Muscle of leg (tissue), 11 donors: Measurements from ENCODE around the gene OR6S1. TPM values are rescaled to one million over a fixed set of nuclear protein-coding genes. Genes with fewer than 3 reads are reported as not detected.
"Not testable (repeated sequence)": the region's sequence is repeated elsewhere in the genome, so short reads cannot be mapped to it uniquely, and the experiment has no call there.

Experiments
- DNase-seq: peaks from one replicate; pipeline ENCODE4 v3.0.0; 2013
- H3K27ac ChIP-seq: one replicate; pipeline ENCODE4 v1.5.1; 2013; ENCODE audit warnings: mild to moderate bottlenecking, low read length, control low read depth
- H3K27me3 ChIP-seq: one replicate; pipeline ENCODE4 v1.6.1; 2013; ENCODE audit warnings: low read length; ENCODE audit not compliant: control insufficient read depth, insufficient read depth
- H3K36me3 ChIP-seq: one replicate; pipeline ENCODE4 v1.6.1; 2013; ENCODE audit warnings: low read length; ENCODE audit not compliant: control insufficient read depth, insufficient read depth
- H3K4me1 ChIP-seq: one replicate; pipeline ENCODE4 v1.6.1; 2013; ENCODE audit warnings: low read length; ENCODE audit not compliant: control insufficient read depth, insufficient read depth
- H3K4me3 ChIP-seq: one replicate; pipeline ENCODE4 v1.5.1; 2013; ENCODE audit warnings: low read length, control low read depth
- H3K9me3 ChIP-seq: replicated peaks from 2 replicates; pipeline ENCODE4 v1.6.1; 2013; ENCODE audit warnings: low read depth, low read length; ENCODE audit not compliant: control insufficient read depth
- WGBS: methylation state at CpG from one replicate; pipeline ENCODE4 v1.1.5; 2013; ENCODE audit warnings: missing lambda C conversion rate; ENCODE audit not compliant: insufficient coverage; 5-methylcytosine and 5-hydroxymethylcytosine counted together
- polyA plus RNA-seq, 8 donors: library from polyadenylated mRNA; unstranded; fragments of 120-200 nt; gene quantifications; one replicate each; pipeline versions ENCODE4 v1.2.1 to v1.2.3, GENCODE V29; 2013; ENCODE audit warnings: inconsistent platforms in 1 of 8, low replicate concordance in 1 of 8; ENCODE audit not compliant: insufficient read length in 8 of 8, insufficient read depth in 1 of 8
- total RNA-seq: library from RNA; stranded (reverse); fragments of 120-200 nt; gene quantifications from one replicate; pipeline ENCODE4 v1.2.4, GENCODE V29; 2013

Gene OR6S1
- total and polyA plus RNA-seq, 9 donors = not detected

GRCh38 chr14:20657216-20658211, 16.0 kb upstream of the OR6S1 start:
- Histone ChIP-seq H3K4me1 (no peaks in the 10 kb centered on the region), H3K36me3 (no peaks in the 10 kb centered on the region), H3K27ac (no peak overlapping the region), H3K4me3 (no peak overlapping the region), H3K9me3 (no peaks in the 10 kb centered on the region), H3K27me3 (peaks cover 80% of the 10 kb centered on the region)
- DNase-seq = no peak
- 28% methylated on average over 15 of the region's 28 CpGs for WGBS

- H3K9me3 ChIP-seq = no peaks in the 10 kb centered on the region
- H3K4me1 ChIP-seq = no peaks in the 10 kb centered on the region
- H3K4me3 ChIP-seq = no peak overlapping the region
- WGBS = 85% methylated on average over 3 of the region's 4 CpGs
- no peaks in the 10 kb centered on the region for H3K36me3 ChIP-seq
- peaks cover 70% of the 10 kb centered on the region for H3K27me3 ChIP-seq
- H3K27ac ChIP-seq = no peak overlapping the region
- DNase-seq = no peak
Observed at GRCh38 chr14:20656274-20656673, 14.8 kb upstream of the OR6S1 start.

- H3K4me1 ChIP-seq = no peaks in the 10 kb centered on the region
- no peaks in the 10 kb centered on the region for H3K36me3 ChIP-seq
- no peak for DNase-seq
- 58% methylated on average over 2 of the region's 4 CpGs for WGBS
- H3K27me3 ChIP-seq = peaks cover 66% of the 10 kb centered on the region
- H3K9me3 ChIP-seq = no peaks in the 10 kb centered on the region
- H3K27ac ChIP-seq = no peak overlapping the region
- H3K4me3 ChIP-seq = no peak overlapping the region
Observed at GRCh38 chr14:20655851-20656250, 14.4 kb upstream of the OR6S1 start.

- peak; percentile 40 for DNase-seq
- peaks cover 46% of the 10 kb centered on the region for H3K27me3 ChIP-seq
- no peaks in the 10 kb centered on the region for H3K36me3 ChIP-seq
- no peak overlapping the region for H3K4me3 ChIP-seq
- WGBS = 2% methylated on average over 15 of the region's 39 CpGs
- no peaks in the 10 kb centered on the region for H3K9me3 ChIP-seq
- H3K27ac ChIP-seq = no peak overlapping the region
- H3K4me1 ChIP-seq = no peaks in the 10 kb centered on the region
Observed at GRCh38 chr14:20652996-20653975, 11.8 kb upstream of the OR6S1 start.

GRCh38 chr14:20645481-20645880, 4.0 kb upstream of the OR6S1 start:
- Histone ChIP-seq H3K36me3 (no peaks in the 10 kb centered on the region), H3K9me3 (no peaks in the 10 kb centered on the region), H3K4me3 (no peak overlapping the region), H3K27me3 (peaks cover 11% of the 10 kb centered on the region), H3K4me1 (no peaks in the 10 kb centered on the region), H3K27ac (no peak overlapping the region)
- WGBS = no CpG with 5 or more reads among the region's 1 CpG
- no peak for DNase-seq

- no peaks in the 10 kb centered on the region for H3K9me3 ChIP-seq
- no peaks in the 10 kb centered on the region for H3K36me3 ChIP-seq
- no peak for DNase-seq
- no peaks in the 10 kb centered on the region for H3K4me1 ChIP-seq
- no CpG with 5 or more reads among the region's 2 CpGs for WGBS
- H3K27ac ChIP-seq = no peak overlapping the region
- no peak overlapping the region for H3K4me3 ChIP-seq
- peaks cover 11% of the 10 kb centered on the region for H3K27me3 ChIP-seq
Observed at GRCh38 chr14:20644520-20644919, 3.0 kb upstream of the OR6S1 start.

GRCh38 chr14:20642755-20643154, 1.3 kb upstream of the OR6S1 start:
- H3K27me3 ChIP-seq = peaks cover 11% of the 10 kb centered on the region
- H3K27ac ChIP-seq, H3K36me3 ChIP-seq, DNase-seq, H3K4me1 ChIP-seq, H3K4me3 ChIP-seq, H3K9me3 ChIP-seq: not testable (repeated sequence)
- WGBS = no CpG with 5 or more reads among the region's 3 CpGs

- Histone ChIP-seq H3K36me3 (no peaks in the 10 kb centered on the region), H3K27me3 (peaks cover 11% of the 10 kb centered on the region), H3K4me1 (no peaks in the 10 kb centered on the region), H3K9me3 (no peaks in the 10 kb centered on the region), H3K4me3 (no peak overlapping the region), H3K27ac (no peak overlapping the region)
- DNase-seq = no peak
- no CpG with 5 or more reads among the region's 7 CpGs for WGBS
Observed at GRCh38 chr14:20642182-20642581, 691 bp upstream of the OR6S1 start.

GRCh38 chr14:20632831-20633691, 8.4 kb downstream of the OR6S1 start:
- no peaks in the 10 kb centered on the region for H3K36me3 ChIP-seq
- H3K4me3 ChIP-seq = no peak overlapping the region
- peaks cover 22% of the 10 kb centered on the region for H3K4me1 ChIP-seq
- DNase-seq = peak; percentile 48
- H3K27me3 ChIP-seq = peaks cover 52% of the 10 kb centered on the region
- no peak overlapping the region for H3K27ac ChIP-seq
- WGBS = 1% methylated on average over 21 of the region's 45 CpGs
- no peaks in the 10 kb centered on the region for H3K9me3 ChIP-seq
